ENCODE measurements around the gene FBXW11. TPM values are rescaled to one million over a fixed set of nuclear protein-coding genes. Genes with fewer than 3 reads are reported as not detected.

FBXW11 gene
- 10 to 100 TPM; 34.1 to 37.5 TPM for total RNA-seq
- long read RNA-seq, full-length matches to known transcripts = 6 of 14 reads
- long read RNA-seq, partial matches to known transcripts = 4 of 14 reads
- long read RNA-seq, other reads (novel, unspliced or antisense) = 4 of 14 reads

- DNase-seq = peak; percentile 97 to 98
- ATAC-seq = peak; percentile 90
- intact Hi-C loops (cut with DNase I, micrococcal nuclease) = no loop called here
Measured at GRCh38 chr5:172006321-172007174, at the start of gene FBXW11. Gene FBXW11 (minus strand): TSS chr5:172006638. CDS start chr5:172006502, 136 bp downstream.

GRCh38 chr5:172055996-172056395 is 49.6 kb upstream of the FBXW11 start:
- DNase-seq (no peak), ATAC-seq (no peak)
- intact Hi-C loops (cut with DNase I, micrococcal nuclease) = no loop called here

GRCh38 chr5:172055421-172055820 is 49.0 kb upstream of the FBXW11 start:
- ATAC-seq = no peak
- no peak for DNase-seq
- intact Hi-C loops (cut with DNase I, micrococcal nuclease) = no loop called here

GRCh38 chr5:172054611-172055153 is 48.2 kb upstream of the FBXW11 start:
- intact Hi-C loops (cut with DNase I, micrococcal nuclease) = no loop called here

GRCh38 chr5:172052450-172053236 is 46.2 kb upstream of the FBXW11 start:
- DNase-seq = peak in 1 of 2 donors; percentile 36
- no peak for ATAC-seq
- intact Hi-C loops (cut with DNase I, micrococcal nuclease) = no loop called here

More at GRCh38 chr5:172054611-172055153, 48.2 kb upstream of the FBXW11 start:
- no peak for DNase-seq
- ATAC-seq = no peak

- intact Hi-C loops (cut with DNase I, micrococcal nuclease) = no loop called here
- ATAC-seq = no peak
- no peak for DNase-seq
Measured at GRCh38 chr5:172051643-172052339, 45.4 kb upstream of the FBXW11 start.

GRCh38 chr5:172050080-172050479 is 43.6 kb upstream of the FBXW11 start:
- ATAC-seq (no peak), DNase-seq (no peak)
- intact Hi-C loops (cut with DNase I, micrococcal nuclease) = no loop called here

GRCh38 chr5:172049226-172049796 is 42.9 kb upstream of the FBXW11 start:
- no peak for ATAC-seq
- intact Hi-C loops (cut with DNase I, micrococcal nuclease) = no loop called here
- no peak for DNase-seq

- no peak for ATAC-seq
- intact Hi-C loops (cut with DNase I, micrococcal nuclease) = no loop called here
- no peak for DNase-seq
Measured at GRCh38 chr5:172048539-172049101, 42.2 kb upstream of the FBXW11 start.

GRCh38 chr5:172048170-172048422 is 41.7 kb upstream of the FBXW11 start:
- DNase-seq (no peak), ATAC-seq (no peak)
- intact Hi-C loops (cut with DNase I, micrococcal nuclease) = no loop called here

- no peak for ATAC-seq
- intact Hi-C loops (cut with DNase I, micrococcal nuclease) = no loop called here
- no peak for DNase-seq
Measured at GRCh38 chr5:172046593-172046992, 40.2 kb upstream of the FBXW11 start.

- no peak for DNase-seq
- no peak for ATAC-seq
- intact Hi-C loops (cut with DNase I, micrococcal nuclease) = no loop called here
Measured at GRCh38 chr5:172045315-172045632, 38.8 kb upstream of the FBXW11 start.

GRCh38 chr5:172044631-172045314 is 38.3 kb upstream of the FBXW11 start:
- no peak for ATAC-seq
- no peak for DNase-seq
- intact Hi-C loops (cut with DNase I, micrococcal nuclease) = loop anchor here in 1 of 2 donors (5.0 kb wide), 1 partner anchor 132 kb away; no protein-coding TSS in a partner anchor

GRCh38 chr5:172043865-172044264 is 37.4 kb upstream of the FBXW11 start:
- intact Hi-C loops (cut with DNase I, micrococcal nuclease) = loop anchor here in 1 of 2 donors (5.0 kb wide), 1 partner anchor 132 kb away; no protein-coding TSS in a partner anchor
- no peak for ATAC-seq
- DNase-seq = no peak

GRCh38 chr5:172042183-172042582 is 35.7 kb upstream of the FBXW11 start:
- ATAC-seq (no peak), DNase-seq (no peak)
- intact Hi-C loops (cut with DNase I, micrococcal nuclease) = loop anchor here in 1 of 2 donors (5.0 kb wide), 1 partner anchor 130 kb away; no protein-coding TSS in a partner anchor

GRCh38 chr5:172038167-172038566 is 31.7 kb upstream of the FBXW11 start:
- DNase-seq = no peak
- no peak for ATAC-seq
- intact Hi-C loops (cut with DNase I, micrococcal nuclease) = loop anchor here in 1 of 2 donors (10.0 kb wide), 1 partner anchor 123 kb away; no protein-coding TSS in a partner anchor

GRCh38 chr5:172035049-172035448 is 28.6 kb upstream of the FBXW11 start:
- DNase-seq (no peak), ATAC-seq (peak; percentile 59)
- intact Hi-C loops (cut with DNase I, micrococcal nuclease) = loop anchor here in 1 of 2 donors (10.0 kb wide), 1 partner anchor 120 kb away; no protein-coding TSS in a partner anchor
